GM12891 (cell line): Measurements from ENCODE around the gene LRRTM3.

ENCODE experiments used
- DNase-seq: peaks from one replicate; pipeline ENCODE4 v3.0.0; 2011; ENCODE audit warnings: low spot score; ENCODE audit not compliant: insufficient read length
- FAIRE-seq: peaks from 2 replicates; lab custom pipeline; 2011; peaks lifted over from hg19 to GRCh38; lab: Jason Lieb, UNC
- PAX5 ChIP-seq: IDR thresholded peaks from 2 replicates; pipeline ENCODE4 v1.6.1; 2011; ENCODE audit warnings: low read length, moderate library complexity, mild to moderate bottlenecking; ENCODE audit not compliant: insufficient read depth, severe bottlenecking
- POLR2A ChIP-seq: IDR thresholded peaks from 2 replicates; pipeline ENCODE4 v1.6.1; 2011; ENCODE audit warnings: low read depth, low read length, control low read depth
- POLR2AphosphoS5 ChIP-seq: IDR thresholded peaks from 2 replicates; pipeline ENCODE4 v1.6.1; 2011; ENCODE audit warnings: low read depth, low read length, control low read depth
- POU2F2 ChIP-seq: IDR thresholded peaks from 2 replicates; pipeline ENCODE4 v1.6.1; 2011; ENCODE audit warnings: low read depth, mild to moderate bottlenecking, control low read depth, low read length, moderate library complexity
- SPI1 ChIP-seq: IDR thresholded peaks from 2 replicates; pipeline ENCODE4 v1.6.1; 2011; ENCODE audit warnings: low read depth, low read length, control low read depth
- TAF1 ChIP-seq: IDR thresholded peaks from 2 replicates; pipeline ENCODE4 v1.6.1; 2011; ENCODE audit warnings: low read depth, low read length, control low read depth

LRRTM3 gene

DNA sequence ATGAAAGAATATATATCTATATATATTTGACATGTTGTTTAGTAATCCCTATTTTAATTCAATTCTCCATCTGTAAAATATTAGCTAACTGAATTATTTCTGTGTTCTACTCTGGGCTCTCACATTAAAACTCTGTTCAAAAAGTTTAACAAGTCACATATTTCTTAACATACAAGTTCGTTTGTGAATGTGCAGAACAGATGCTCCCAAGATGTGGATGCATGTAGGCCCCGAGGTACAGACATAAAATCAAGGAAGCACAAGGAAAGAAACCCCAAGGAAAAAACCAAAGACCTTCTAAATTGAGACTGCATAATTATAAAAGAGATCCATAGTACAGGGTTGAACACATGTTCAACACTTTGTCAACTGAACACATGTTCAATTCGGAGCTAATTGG is 175.1 kb downstream of the LRRTM3 start:
- DNase-seq (no peak), FAIRE-seq (no peak)
- TF ChIP-seq POLR2A = no peak
- no peak for TF ChIP-seq TAF1
- no peak for TF ChIP-seq POU2F2
- no peak for TF ChIP-seq POLR2AphosphoS5
- no peak for TF ChIP-seq PAX5

DNA sequence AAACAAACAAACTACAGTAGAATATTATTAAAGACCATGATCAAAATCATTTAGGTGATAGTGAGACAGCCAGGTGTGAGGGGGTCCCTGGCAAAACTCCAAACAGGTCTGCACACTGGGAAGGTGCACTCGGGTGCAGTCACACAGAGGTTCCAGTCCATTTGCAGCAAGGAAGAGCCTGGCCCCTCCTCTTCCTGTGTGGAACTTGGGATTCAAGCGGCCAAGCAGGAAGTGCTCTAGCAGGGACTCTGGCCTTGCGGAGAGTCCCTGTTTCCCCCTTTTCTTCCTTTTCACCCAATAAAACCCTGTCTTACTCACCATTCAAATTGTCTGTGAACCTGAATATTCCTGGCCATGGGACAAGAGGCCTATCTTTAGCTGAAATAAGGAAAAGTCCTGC is 181.8 kb downstream of the LRRTM3 start:
- no peak for FAIRE-seq
- no peak for DNase-seq

DNA sequence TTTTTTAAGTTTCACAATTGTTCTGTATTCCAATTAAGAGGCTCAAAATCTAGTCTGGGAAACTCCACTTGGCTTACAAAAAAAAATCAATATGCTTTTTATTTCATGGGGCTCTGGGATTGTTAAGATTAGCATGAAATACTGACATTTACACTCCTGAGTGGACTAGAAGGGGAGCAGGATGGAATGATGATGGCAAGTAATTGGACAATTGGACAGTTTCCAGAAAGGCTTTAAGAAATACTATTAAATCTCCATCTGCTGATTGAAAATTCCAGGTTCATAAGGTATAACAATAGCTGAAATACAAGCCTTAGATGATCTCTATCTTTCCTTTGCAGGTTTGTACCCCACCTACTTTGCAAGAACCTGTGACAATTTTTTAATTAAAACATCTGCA is 184.4 kb downstream of the LRRTM3 start:
- no peak for TF ChIP-seq SPI1
- TF ChIP-seq TAF1 = no peak
- TF ChIP-seq POLR2A = no peak
- no peak for TF ChIP-seq PAX5
- TF ChIP-seq POLR2AphosphoS5 = no peak
- TF ChIP-seq POU2F2 = no peak
- FAIRE-seq (no peak), DNase-seq (no peak)

More for the DNA sequence above, 181.8 kb downstream of the LRRTM3 start:
- TF ChIP-seq POU2F2 = no peak
- TF ChIP-seq PAX5 = no peak
- TF ChIP-seq POLR2AphosphoS5 = no peak
- no peak for TF ChIP-seq SPI1
- no peak for TF ChIP-seq POLR2A
- no peak for TF ChIP-seq TAF1

DNA sequence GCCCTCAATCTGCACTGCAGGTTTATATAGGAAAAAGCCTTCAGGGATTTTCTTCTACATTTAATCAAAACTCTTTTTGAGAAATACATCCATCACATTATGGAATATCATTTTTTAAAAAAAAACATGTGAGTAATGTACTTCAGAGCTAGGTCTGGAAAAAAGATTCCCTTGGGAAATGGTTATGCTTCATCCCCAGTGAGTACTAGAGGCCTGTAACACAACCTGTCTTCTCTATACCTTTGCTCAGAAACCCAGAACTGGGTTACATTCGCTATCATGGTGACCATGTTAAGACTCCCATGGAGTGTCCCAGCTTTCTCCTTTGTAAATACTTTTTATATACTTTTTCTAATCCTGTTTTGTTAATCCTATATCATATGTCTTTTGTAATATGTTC is 186.9 kb downstream of the LRRTM3 start:
- no peak for TF ChIP-seq PAX5
- FAIRE-seq = no peak
- DNase-seq = no peak

DNA sequence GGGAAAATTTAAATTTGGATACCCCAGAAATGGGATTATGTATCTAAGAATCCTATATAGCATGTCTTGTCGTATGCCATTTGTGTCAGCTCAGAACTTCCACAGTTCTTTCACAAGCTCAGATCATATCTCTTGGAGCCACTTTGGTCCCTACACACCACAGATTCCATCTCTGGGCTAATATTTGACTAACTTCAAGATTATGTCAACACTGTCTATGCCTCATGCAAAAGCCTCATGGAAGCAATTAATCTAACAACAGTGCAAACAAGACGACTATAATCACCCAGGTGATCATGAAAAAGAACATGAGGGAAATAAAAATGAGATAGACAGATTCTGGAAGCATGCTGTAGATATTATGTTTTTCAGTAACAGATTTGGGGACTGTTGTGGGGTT is 189.1 kb downstream of the LRRTM3 start:
- TF ChIP-seq SPI1 (no peak), TAF1 (no peak), POLR2A (no peak), PAX5 (no peak), POLR2AphosphoS5 (no peak), POU2F2 (no peak)
- DNase-seq (no peak), FAIRE-seq (no peak)

DNA sequence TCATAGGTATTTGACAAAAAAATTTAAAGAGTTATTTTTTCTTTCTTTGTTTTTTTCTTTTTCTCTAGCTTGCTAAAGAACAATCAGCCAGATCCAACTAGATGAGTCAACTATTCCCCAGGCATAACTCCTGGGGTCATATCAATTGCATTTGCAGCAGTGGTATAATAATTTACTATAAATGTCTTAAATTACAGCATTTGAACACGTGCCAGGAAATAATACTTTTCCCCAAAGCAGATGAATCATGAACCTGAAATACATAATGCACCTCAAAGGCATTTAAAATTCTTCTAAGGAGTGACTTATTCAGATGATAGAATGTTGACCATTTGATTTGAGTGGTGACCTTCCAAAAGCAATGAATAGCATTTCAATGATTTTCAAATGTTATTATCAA is 190.1 kb downstream of the LRRTM3 start:
- no peak for FAIRE-seq
- TF ChIP-seq PAX5 (no peak), POU2F2 (no peak), POLR2A (no peak), SPI1 (no peak), POLR2AphosphoS5 (no peak), TAF1 (no peak)
- DNase-seq = no peak

DNA sequence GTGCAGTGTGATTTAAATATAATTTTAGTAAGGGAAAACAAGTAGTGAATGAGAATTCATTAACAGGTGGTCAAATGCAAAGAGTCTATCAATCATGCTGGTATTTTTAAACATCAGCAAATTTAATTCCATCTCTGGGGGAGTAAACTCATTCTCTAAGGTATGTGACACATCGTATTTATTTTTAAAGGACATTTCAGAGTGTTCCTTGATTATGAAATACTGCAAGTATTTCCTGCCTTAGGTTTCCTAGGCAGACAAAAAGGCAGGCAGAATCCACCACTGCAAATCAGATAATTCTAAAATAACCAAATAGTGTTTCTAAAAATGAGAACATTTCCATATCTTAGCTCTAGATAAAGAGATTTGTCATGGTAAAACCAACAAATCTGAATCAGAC is 193.8 kb downstream of the LRRTM3 start:
- FAIRE-seq = no peak
- no peak for DNase-seq
- TF ChIP-seq POLR2A (no peak), SPI1 (no peak)

DNA sequence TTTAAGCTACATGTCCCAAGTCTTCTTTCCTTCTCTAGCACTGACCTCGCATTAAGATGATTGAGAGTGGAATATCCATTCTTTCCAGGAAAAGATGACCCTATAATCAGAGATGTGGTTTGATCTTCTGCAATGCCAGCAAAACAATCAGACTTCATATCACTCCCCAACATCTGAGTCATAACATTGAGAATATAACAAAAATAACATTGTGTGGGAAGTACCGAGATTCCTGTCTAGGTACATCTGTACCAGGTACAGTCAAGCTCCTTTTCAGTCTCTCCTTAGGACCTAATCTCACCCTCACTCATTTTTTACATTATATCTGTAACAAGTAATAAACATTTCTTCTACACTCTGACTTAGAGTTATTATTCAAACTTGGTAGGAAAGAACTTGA is 201.6 kb downstream of the LRRTM3 start:
- TF ChIP-seq POLR2AphosphoS5 (no peak), POU2F2 (no peak), SPI1 (no peak), POLR2A (no peak), PAX5 (no peak), TAF1 (no peak)
- DNase-seq = no peak
- FAIRE-seq = no peak

DNA sequence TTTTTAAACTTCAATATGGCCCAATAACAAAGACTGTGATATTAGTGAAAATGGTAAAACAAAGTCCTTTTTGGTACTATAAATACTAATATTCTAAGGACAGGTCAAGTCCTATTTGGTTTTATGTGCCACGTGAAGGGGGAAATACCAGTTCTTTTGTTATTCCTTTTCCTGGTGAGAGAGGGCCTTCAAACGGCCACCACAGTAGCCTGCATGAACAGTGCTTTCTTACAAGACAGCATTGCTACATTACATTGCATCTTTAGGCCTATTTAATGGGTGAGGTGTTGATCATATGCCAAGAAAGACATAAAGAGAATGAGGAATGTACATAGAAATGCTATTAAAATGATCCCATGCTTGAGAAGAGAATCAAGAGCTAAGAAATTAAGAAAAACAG is 214.8 kb downstream of the LRRTM3 start:
- DNase-seq (no peak), FAIRE-seq (no peak)
- TF ChIP-seq TAF1 = no peak
- TF ChIP-seq SPI1 = no peak
- TF ChIP-seq POLR2AphosphoS5 = no peak
- TF ChIP-seq POLR2A = no peak
- TF ChIP-seq PAX5 = no peak
- TF ChIP-seq POU2F2 = no peak

DNA sequence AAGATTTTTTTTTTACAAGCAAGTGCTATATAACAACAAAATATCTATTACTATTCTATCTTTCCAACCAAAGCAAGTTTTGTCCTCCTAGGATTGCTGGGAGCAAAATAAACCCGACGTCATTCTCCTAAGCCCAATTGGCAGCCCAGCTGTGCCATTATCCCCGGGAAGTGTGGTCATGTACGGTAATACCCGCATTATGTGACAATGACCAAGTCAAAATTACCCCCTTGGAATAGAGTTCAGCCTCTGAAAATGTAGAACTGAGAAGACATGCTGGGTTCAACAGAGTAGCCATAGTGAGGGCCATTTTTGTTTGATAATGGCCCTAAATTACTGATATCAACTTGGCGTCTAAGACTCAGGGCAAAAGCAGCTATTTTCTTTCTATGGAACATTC is 215.5 kb downstream of the LRRTM3 start:
- FAIRE-seq = no peak
- TF ChIP-seq POLR2A (no peak), PAX5 (no peak), TAF1 (no peak), POU2F2 (no peak), SPI1 (no peak)
- no peak for DNase-seq

DNA sequence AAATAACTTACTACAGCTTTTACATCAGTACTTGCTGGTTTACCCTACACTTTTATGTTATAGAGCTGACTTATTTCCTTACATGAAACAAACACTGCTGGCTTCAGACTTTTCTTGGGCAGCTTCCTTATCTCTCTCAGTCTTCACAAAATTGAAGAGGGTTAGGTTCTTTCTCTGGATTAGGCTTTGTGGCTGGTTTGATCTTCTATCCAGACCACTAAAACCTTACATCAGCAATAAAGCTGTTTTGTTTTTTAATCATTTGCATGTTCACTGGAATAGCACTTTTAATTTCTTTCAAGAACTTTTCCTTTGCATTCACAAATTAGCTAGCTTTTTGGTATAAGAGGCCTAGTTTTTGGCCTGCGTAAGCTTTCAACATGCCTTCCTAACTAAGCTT is 218.7 kb downstream of the LRRTM3 start:
- FAIRE-seq (no peak), DNase-seq (no peak)
- TF ChIP-seq SPI1 (no peak), TAF1 (no peak), POLR2A (no peak), POU2F2 (no peak), POLR2AphosphoS5 (no peak), PAX5 (no peak)
